Central memory CD4-positive, alpha-beta T cell (primary cell): ENCODE measurements around the gene RFX1.
"Not testable (repeated sequence)": the region's sequence is repeated elsewhere in the genome, so short reads cannot be mapped to it uniquely, and the experiment has no call there.

Experiments used
- DNase-seq: peaks from one replicate; pipeline ENCODE4 v3.0.0; 2022

RFX1 gene

GRCh38 chr19:13978351-13979243, 27.5 kb downstream of the RFX1 start:
- no peak for DNase-seq

GRCh38 chr19:13977803-13978202, 28.3 kb downstream of the RFX1 start:
- DNase-seq, result no peak

- no peak for DNase-seq
These were observed 29.7 kb downstream of the RFX1 start for GRCh38 chr19:13976446-13976845.

GRCh38 chr19:13975870-13976269, 30.2 kb downstream of the RFX1 start:
- DNase-seq, result no peak

GRCh38 chr19:13974073-13974472, 32.0 kb downstream of the RFX1 start:
- peak; percentile 36 for DNase-seq

- DNase-seq, result not testable (repeated sequence)
These were observed 32.6 kb downstream of the RFX1 start for GRCh38 chr19:13973479-13973878.

GRCh38 chr19:13972368-13973155, 33.6 kb downstream of the RFX1 start:
- DNase-seq, result no peak

GRCh38 chr19:13971868-13972267, 34.3 kb downstream of the RFX1 start:
- DNase-seq, result not testable (repeated sequence)

- DNase-seq, result no peak
These were observed 36.2 kb downstream of the RFX1 start for GRCh38 chr19:13969897-13970296.

GRCh38 chr19:13968999-13969398, 37.1 kb downstream of the RFX1 start:
- DNase-seq, result no peak

GRCh38 chr19:13968383-13968935, 37.7 kb downstream of the RFX1 start:
- DNase-seq, result no peak

GRCh38 chr19:13967206-13967605, 38.9 kb downstream of the RFX1 start:
- DNase-seq, result not testable (repeated sequence)

- DNase-seq, result no peak
These were observed 39.4 kb downstream of the RFX1 start for GRCh38 chr19:13966684-13967128.

- no peak for DNase-seq
These were observed 40.0 kb downstream of the RFX1 start for GRCh38 chr19:13965926-13966683.

- no peak for DNase-seq
These were observed 40.7 kb downstream of the RFX1 start for GRCh38 chr19:13965377-13965896.

GRCh38 chr19:13964776-13965175, 41.3 kb downstream of the RFX1 start:
- no peak for DNase-seq

- no peak for DNase-seq
These were observed 42.5 kb downstream of the RFX1 start for GRCh38 chr19:13963603-13964105.

- no peak for DNase-seq
These were observed 43.2 kb downstream of the RFX1 start for GRCh38 chr19:13962699-13963602.

GRCh38 chr19:13961826-13962698, 44.1 kb downstream of the RFX1 start:
- no peak for DNase-seq
